GM19397 (cell line): ENCODE results near the gene GIGYF2.
A peak's percentile ranks its signal among the peaks of the same experiment; 100 is the strongest.
"Not testable (repeated sequence)": the region's sequence is repeated elsewhere in the genome, so short reads cannot be mapped to it uniquely, and the experiment has no call there.

Experiments used
- ATAC-seq: cut with Tn5 transposase; IDR thresholded peaks from one replicate; pipeline ENCODE4 v1.9.1; 2021; ENCODE audit warnings: mild to moderate bottlenecking, moderate library complexity; ENCODE audit not compliant: unreplicated experiment

The GIGYF2 gene

DNA sequence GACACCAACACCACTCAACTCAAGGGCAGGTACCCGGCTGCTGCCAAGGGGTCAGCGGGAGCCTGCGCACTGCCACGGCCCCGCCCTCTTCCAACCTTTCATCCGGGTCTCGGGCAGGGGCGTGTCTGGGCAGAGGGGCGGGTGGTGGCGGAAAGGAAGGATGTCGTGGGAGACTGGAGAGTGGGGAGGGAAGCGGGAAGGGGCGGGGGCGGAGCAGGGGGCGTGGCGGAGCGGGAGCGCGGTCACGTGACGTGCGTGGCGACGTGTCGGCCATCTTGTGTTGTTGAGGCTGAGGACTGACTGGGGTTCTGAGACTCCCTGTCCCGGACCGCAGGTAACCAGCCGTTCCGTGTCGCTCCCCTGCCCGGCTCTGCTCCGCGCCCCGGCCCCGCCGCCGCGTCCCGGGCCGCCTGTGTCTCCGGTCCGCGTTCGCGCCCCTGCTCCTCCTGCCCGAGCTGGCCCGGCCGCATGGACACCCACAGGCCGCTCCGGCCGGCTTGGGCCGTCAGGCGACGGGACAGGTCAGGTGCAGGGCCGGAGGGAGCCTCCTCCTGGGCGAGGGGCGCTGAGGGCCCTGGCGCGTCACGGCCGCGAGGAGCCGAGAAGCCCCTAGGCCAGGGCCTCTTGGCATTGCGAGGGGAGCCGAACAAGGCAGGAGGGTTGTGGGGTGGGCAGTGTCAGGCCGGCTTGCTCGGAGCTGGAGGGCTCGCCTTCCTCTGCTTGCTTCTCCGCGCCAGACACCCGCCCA lies at the start of gene GIGYF2:
GIGYF2 (plus strand) TSS at position 273 of the 748 bp plus-strand sequence. CDS start 37,867 bp downstream, outside the sequence.
- ATAC-seq, result peak; percentile 83

DNA sequence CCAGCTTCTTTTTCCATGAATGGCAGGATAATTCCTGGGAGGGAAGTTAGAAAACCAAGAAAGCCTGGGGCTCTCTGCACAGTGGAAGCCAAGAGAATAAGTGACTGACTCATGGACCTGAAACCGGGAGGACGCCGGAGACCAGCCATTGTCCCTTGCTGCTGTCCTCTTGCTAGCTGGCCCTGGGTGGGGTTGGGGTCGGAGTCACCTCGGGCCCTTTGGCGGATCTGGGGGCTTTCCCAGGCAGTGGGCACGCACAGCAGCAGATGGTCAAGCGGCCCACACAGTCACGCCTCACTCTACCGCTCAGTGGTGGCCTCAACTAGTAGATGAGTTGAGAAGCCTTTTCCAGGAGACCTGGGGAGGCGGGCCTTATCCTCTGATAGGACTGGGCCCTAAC lies 48.1 kb upstream of the GIGYF2 start:
- no peak for ATAC-seq

GRCh38 chr2:232652505-232652851 lies 44.7 kb upstream of the GIGYF2 start:
- no peak for ATAC-seq

DNA sequence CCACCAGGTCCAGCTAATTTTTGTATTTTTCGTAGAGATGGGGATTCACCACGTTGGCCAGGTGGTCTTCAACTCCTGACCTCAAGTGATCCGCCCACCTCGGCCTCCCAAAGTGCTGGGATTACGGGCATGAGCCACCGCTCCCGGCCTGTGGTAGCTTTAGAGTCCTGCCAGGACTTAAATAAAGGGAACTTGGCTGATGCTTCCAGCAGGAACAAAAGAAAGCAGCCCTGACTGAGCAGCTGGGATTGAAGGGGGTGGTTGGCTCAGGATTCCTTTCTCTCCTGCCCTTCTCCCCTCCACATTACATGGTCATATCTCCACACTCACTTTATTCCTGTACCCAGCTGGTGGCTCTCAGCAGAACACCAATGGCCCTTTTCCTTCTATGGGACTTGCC lies 43.7 kb upstream of the GIGYF2 start:
- ATAC-seq, result no peak

- ATAC-seq, result no peak
Observed at GRCh38 chr2:232655392-232655791, 41.7 kb upstream of the GIGYF2 start.

- no peak for ATAC-seq
Observed at GRCh38 chr2:232658217-232658785, 38.8 kb upstream of the GIGYF2 start.

- ATAC-seq, result no peak
Observed at GRCh38 chr2:232659359-232659758, 37.8 kb upstream of the GIGYF2 start.

- no peak for ATAC-seq
Observed at GRCh38 chr2:232662486-232663260, 34.5 kb upstream of the GIGYF2 start.

- ATAC-seq, result no peak
Observed at GRCh38 chr2:232666051-232666805, 30.9 kb upstream of the GIGYF2 start.

GRCh38 chr2:232667989-232668583 lies 29.0 kb upstream of the GIGYF2 start:
- ATAC-seq, result no peak

GRCh38 chr2:232668805-232669444 lies 28.2 kb upstream of the GIGYF2 start:
- ATAC-seq, result no peak

DNA sequence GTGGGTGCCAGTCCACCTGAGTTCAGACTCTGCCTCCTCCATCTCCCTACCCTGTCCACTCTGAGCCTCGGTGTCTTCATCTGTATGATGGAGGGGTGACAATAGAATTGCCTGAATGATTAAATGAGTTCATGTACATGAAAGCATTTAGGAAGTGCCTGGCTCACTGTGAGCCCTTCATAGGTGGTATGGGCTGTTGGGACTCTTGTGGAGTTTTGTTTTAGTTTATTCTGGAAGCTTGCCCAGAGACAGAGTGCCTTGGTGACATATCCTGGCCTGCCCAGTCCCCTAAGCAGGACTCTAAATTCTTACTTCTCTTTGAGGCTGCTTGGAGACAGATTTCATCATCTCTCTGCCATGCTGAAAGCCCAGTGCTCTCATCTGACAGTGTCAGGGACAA lies 24.5 kb upstream of the GIGYF2 start:
- no peak for ATAC-seq

GRCh38 chr2:232674491-232674890 lies 22.6 kb upstream of the GIGYF2 start:
- ATAC-seq, result no peak

DNA sequence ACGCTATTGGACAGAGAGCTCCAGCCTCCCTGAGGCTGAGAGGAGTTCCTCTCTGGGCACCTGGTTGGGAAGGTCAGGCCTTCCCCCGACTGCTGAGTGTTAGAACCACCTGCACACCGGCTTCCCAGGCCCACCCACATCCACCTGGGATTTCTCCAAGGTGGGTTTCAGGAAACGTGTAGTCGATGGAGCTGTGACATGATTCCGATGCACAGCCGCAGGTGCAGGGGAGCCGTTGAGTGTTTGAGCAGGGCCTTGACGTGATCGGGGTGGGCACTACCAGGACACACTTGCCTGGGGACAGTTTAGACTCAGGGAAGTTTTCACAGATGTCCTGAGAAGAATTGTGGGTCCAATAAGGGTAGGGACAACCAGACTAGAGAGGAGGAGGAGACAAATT lies 21.8 kb upstream of the GIGYF2 start:
- no peak for ATAC-seq

DNA sequence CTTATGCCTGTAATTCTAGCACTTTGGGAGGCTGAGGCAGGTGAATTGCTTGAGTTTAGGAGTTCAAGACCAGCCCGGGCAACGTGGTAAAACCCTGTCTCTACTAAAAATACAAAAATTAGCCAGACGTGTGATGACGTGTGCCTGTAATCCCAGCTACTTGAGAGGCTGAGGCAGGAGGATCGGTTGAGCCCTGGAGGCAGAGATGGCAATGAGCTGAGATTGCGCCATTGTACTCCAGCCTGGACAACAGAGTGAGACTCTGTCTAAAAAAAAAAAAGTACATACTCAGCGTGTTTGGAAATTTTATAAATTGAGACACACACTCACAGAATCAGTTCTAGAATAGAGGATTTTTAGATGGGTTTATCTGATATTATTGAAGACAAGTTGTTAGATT lies 17.1 kb upstream of the GIGYF2 start:
- ATAC-seq, result no peak

- no peak for ATAC-seq
Observed at GRCh38 chr2:232681527-232681926, 15.6 kb upstream of the GIGYF2 start.

GRCh38 chr2:232683368-232683767 lies 13.8 kb upstream of the GIGYF2 start:
- no peak for ATAC-seq

DNA sequence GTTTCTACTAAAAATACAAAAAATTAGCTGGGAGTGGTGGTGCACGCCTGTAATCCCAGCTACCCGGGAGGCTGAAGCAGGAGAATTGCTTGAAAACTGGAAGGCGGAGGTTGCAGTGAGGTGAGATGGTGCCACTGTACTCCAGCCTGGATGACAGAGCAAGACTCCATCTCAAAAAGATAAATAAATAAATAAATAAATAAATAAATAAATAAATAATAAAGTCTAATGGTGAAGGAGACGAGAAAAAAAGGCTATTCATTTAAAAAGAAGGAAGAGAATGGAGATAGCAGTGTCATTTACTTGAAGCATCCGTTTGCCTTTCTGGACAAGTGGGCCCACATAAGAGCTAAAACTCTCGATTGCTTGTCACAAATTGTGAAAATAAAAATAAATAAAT lies 11.7 kb upstream of the GIGYF2 start:
- not testable (repeated sequence) for ATAC-seq

GRCh38 chr2:232687382-232688160 lies 9.6 kb upstream of the GIGYF2 start:
- ATAC-seq, result no peak

- no peak for ATAC-seq
Observed at GRCh38 chr2:232688201-232688600, 8.9 kb upstream of the GIGYF2 start.
